Urinary bladder (tissue), 4 donors: ENCODE results near the gene ZSWIM3. TPM values are rescaled to one million over a fixed set of nuclear protein-coding genes. Genes with fewer than 3 reads are reported as not detected.

ENCODE experiments used
- DNase-seq: peaks from one replicate; pipeline ENCODE4 v3.0.0-alpha.2; 2015; ENCODE audit errors: extremely low spot score
- H3K27ac ChIP-seq: one replicate; pipeline ENCODE4 v1.5.1; 2013; ENCODE audit warnings: low read depth, mild to moderate bottlenecking, moderate library complexity
- H3K36me3 ChIP-seq: one replicate; pipeline ENCODE4 v1.6.1; 2013; ENCODE audit warnings: mild to moderate bottlenecking, moderate library complexity; ENCODE audit not compliant: insufficient read depth
- H3K4me1 ChIP-seq: one replicate; pipeline ENCODE4 v1.6.1; 2013; ENCODE audit warnings: mild to moderate bottlenecking, moderate library complexity; ENCODE audit not compliant: insufficient read depth
- H3K4me3 ChIP-seq: one replicate; pipeline ENCODE4 v1.5.1; 2013; ENCODE audit warnings: low read depth, low read length
- WGBS: extraction: QIAGEN DNeasy Blood & Tissue Kit; methylation state at CpG from one replicate; pipeline ENCODE4 v1.1.7; 2013; 5-methylcytosine and 5-hydroxymethylcytosine counted together
- polyA plus RNA-seq: library from polyadenylated mRNA; stranded (reverse); fragments of 200-250 nt; gene quantifications from one replicate; pipeline ENCODE4 v1.2.3, GENCODE V29; 2013
- total RNA-seq: library from RNA; depleted of rRNA; stranded (reverse); fragments of >200 nt; gene quantifications from one replicate; pipeline ENCODE4 v1.2.3, GENCODE V29; 2014
- donor health status: healthy with polysubstance abuse.
- donor health status: healthy.

ZSWIM3 gene
- total and polyA plus RNA-seq, 2 donors, result 2.7 to 5.6 TPM

- peak; percentile 99 for DNase-seq
- WGBS, result under 1% methylated on average over 23 of the region's 23 CpGs
- peak within 1 kb of the TSS; percentile 40 for H3K27ac ChIP-seq
- no peaks in the 10 kb centered on the region for H3K4me1 ChIP-seq
- no peaks in the 10 kb centered on the region for H3K36me3 ChIP-seq
- peak within 1 kb of the TSS; percentile 45 for H3K4me3 ChIP-seq
Measured at GRCh38 chr20:45880988-45881788, 23.8 kb downstream of the ZSWIM3 start, which contains the start of gene ZSWIM1. ZSWIM1 (plus strand) TSS chr20:45881227; CDS start chr20:45882593, 1,366 bp downstream.

DNA sequence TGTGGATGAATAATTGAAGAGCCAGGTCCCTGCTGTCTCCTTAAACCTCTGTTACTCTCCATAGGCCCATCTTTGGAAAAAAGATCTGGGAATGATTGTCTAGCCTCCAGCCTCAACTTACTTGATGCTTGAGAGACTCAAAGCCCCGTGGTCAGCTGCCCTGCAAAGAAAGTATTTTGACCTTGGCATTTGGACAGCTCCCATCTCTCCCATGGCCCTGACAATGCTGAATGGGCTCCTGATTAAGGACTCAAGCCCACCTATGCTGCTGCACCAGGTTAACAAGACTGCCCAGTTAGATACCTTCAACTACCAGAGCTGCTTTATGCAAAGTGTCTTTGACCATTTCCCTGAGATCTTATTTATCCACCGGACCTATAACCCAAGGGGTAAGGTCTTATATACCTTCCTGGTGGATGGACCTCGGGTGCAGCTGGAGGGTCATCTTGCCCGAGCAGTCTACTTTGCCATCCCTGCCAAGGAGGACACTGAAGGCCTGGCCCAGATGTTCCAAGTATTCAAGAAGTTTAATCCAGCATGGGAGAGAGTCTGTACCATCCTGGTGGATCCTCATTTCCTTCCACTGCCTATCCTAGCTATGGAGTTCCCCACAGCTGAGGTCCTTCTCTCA, 25.2 kb downstream of the ZSWIM3 start:
- H3K36me3 ChIP-seq, result no peaks in the 10 kb centered on the region
- H3K4me3 ChIP-seq, result no peak overlapping the region
- DNase-seq, result no peak
- no peak overlapping the region for H3K27ac ChIP-seq
- H3K4me1 ChIP-seq, result no peaks in the 10 kb centered on the region
- WGBS, result 87% methylated on average over 4 of the region's 4 CpGs

GRCh38 chr20:45883100-45883469, 25.7 kb downstream of the ZSWIM3 start:
- 89% methylated on average over 9 of the region's 9 CpGs for WGBS
- Histone ChIP-seq H3K4me1 (no peaks in the 10 kb centered on the region), H3K27ac (no peak overlapping the region), H3K36me3 (no peaks in the 10 kb centered on the region), H3K4me3 (no peak overlapping the region)
- DNase-seq, result no peak

DNA sequence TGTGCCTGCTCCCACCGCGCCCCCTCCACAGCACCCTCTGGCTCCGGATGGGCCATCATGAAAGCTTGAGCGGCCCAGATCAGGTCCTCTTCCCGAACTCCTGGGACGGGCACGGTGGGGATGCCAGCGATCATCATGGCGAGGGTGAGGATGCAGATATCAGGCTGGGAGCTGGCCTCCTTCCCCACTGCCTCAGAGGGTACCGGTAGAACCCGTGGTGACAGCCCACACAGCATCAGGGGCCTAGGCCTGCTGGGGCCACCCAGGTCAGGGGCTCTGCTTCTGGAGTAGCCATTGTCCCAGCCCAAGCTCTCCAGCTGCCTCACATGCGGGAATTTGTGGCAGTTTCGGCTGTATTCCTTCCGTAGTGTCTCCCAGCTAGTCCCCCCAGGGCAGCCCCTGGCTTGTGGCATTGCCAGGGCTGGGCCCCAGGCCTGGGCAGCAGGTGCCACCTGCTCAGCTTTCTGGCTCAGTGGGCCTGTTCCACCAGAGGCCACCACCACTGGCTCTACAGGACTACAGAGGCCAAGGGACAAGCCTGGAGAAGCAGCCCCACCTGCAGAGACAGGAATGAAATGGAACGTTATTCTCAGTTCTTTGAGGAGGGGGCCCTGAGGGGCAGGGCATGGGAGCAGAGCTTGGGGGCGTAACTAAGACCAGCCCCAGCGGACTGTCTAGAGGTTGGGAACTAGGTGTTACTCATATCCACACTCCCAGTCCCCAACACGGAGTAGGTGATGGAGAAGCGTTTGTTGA, 29.4 kb downstream of the ZSWIM3 start:
- 88% methylated on average over 19 of the region's 19 CpGs for WGBS
- H3K36me3 ChIP-seq, result no peaks in the 10 kb centered on the region
- H3K4me3 ChIP-seq, result no peak overlapping the region
- no peak for DNase-seq
- no peak overlapping the region for H3K27ac ChIP-seq
- no peaks in the 10 kb centered on the region for H3K4me1 ChIP-seq

DNA sequence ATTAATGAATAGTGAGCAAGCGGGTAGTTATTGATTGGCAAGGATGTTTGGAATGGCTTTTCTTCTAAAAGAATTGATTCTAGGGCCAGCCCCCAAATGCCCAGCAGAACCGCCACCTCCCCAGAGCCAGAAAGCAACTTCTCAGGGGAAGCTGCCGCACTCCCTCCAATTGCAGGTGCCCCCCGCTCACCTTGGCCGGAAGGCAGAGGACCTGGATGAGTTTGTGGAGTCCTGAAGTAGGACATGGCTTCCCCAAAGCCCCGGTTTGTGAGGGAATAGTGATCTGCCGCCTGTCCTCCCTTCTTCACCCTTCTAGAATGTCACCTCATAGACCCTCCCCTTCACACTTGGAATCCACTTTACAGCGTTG, 29.9 kb downstream of the ZSWIM3 start, which contains the start of gene SPATA25:
SPATA25 (minus strand) TSS at position 277 of the 370 bp plus-strand sequence; CDS start at position 245, 32 bp downstream.
- 93% methylated on average over 8 of the region's 8 CpGs for WGBS
- Histone ChIP-seq H3K4me3 (no peak within 1 kb of the TSS), H3K36me3 (no peaks in the 10 kb centered on the region), H3K4me1 (no peaks in the 10 kb centered on the region), H3K27ac (no peak within 1 kb of the TSS)
- no peak for DNase-seq

DNA sequence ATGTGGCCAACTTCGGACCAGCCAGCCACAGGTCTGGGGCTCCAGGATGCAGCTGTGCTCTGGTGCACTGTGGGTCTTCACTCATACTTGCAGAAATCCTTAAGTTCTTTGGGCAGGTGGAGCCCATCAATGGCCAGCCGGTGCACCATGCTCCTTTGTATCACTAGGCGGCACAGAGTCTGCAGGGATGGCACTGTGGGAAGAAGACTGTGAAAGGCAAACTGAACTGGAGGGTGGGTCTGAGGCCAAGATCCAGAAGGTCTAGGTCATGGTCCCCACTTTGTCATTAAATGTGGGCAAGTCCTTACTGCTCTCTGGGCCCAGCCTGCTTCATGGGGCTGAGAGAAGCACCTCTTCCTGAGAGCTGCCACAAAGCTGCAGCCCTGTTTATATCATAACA, 31.3 kb downstream of the ZSWIM3 start:
- Histone ChIP-seq H3K36me3 (no peaks in the 10 kb centered on the region), H3K4me3 (no peak overlapping the region), H3K27ac (no peak overlapping the region), H3K4me1 (no peaks in the 10 kb centered on the region)
- no peak for DNase-seq
- 94% methylated on average over 3 of the region's 3 CpGs for WGBS

DNA sequence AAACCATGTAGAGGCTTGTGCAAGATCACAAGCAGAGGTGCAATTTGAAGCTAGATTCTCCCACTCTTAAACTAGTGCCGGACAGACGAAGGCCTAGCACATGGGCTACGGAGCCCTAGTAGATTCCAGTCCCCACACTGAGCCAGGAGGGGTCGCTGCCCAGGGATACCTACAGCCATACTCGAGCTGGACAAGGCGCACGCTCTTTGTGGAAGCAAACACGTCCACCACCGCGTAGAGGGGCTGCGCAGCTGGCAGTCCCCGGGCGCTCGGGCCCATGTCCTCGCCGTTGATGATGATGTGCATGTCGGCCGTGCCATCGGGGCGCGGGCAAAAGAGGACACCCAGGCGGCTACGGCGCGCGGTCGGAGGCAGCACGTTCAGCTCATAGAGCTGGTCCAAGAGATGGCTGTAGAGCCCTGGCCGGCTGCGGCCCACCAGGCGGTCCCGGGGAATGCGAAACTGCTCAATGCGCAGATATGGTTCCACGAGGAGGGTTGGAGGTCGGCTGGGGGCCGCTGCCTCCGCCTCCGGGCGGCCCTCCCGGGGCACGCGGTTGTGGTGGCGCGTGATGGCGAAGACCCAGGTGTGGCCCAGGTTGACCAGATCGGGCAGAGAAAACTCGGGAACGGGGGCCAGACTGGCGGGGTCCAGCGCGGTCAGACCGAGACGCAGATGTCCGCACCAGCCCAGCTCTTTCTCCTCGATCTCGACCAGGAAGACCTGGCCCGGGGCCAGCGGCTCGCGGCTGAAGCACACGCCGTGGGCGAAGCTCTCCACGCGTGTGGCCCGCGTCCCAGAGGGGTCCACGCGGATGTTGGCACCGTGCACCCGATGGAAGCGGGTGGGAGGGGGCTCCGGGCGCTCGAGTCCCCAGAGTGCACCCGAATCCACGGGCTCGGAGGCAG, 32.9 kb downstream of the ZSWIM3 start:
- no peaks in the 10 kb centered on the region for H3K4me1 ChIP-seq
- under 1% methylated on average over 79 of the region's 79 CpGs for WGBS
- H3K4me3 ChIP-seq, result peak overlapping the region; percentile 60

GRCh38 chr20:45890985-45891983, 33.9 kb downstream of the ZSWIM3 start, which contains the start of the genes CTSA and NEURL2:
CTSA (plus strand) TSS chr20:45891335; CDS start chr20:45891569, 234 bp downstream.
NEURL2 (minus strand) TSS chr20:45891208; CDS start chr20:45890991, 217 bp downstream.
- H3K27ac ChIP-seq, result peak within 1 kb of the TSS; percentile 71
- WGBS, result under 1% methylated on average over 78 of the region's 78 CpGs
- DNase-seq, result peak; percentile 39
- peaks cover 1% of the 10 kb centered on the region for H3K36me3 ChIP-seq
- H3K4me3 ChIP-seq, result peak within 1 kb of the TSS; percentile 60
- H3K4me1 ChIP-seq, result no peaks in the 10 kb centered on the region

More for the DNA sequence above, 32.9 kb downstream of the ZSWIM3 start:
- Histone ChIP-seq H3K27ac (peak overlapping the region; percentile 71), H3K36me3 (peaks cover 1% of the 10 kb centered on the region)
- peak; percentile 61 for DNase-seq

GRCh38 chr20:45892049-45892825, 34.8 kb downstream of the ZSWIM3 start:
- DNase-seq, result no peak
- WGBS, result 82% methylated on average over 9 of the region's 9 CpGs
- Histone ChIP-seq H3K4me3 (peak overlapping the region; percentile 60), H3K36me3 (peaks cover 1% of the 10 kb centered on the region), H3K4me1 (no peaks in the 10 kb centered on the region), H3K27ac (no peak overlapping the region)

- H3K27ac ChIP-seq, result no peak overlapping the region
- H3K4me3 ChIP-seq, result no peak overlapping the region
- no peaks in the 10 kb centered on the region for H3K4me1 ChIP-seq
- peaks cover 1% of the 10 kb centered on the region for H3K36me3 ChIP-seq
- WGBS, result 73% methylated on average over 4 of the region's 4 CpGs
- no peak for DNase-seq
Measured at GRCh38 chr20:45892828-45893500, 35.5 kb downstream of the ZSWIM3 start.

DNA sequence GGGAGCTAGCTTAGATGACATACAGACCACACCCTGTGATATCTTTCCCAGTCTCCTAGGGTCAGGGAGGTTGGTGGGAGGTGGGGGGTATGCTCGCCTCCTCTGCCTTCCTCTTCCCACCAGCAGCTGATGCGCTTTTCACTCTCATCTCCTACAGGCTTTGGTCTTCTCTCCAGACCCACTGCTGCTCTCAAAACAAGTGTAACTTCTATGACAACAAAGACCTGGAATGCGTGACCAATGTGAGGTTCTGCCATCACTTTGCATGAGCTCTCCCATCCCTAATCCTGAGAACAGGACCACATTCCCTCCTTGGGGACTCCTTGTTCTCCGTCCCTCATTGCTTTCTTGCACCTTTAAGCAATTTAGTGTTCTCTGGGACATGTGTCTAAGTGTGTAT, 36.4 kb downstream of the ZSWIM3 start:
- 93% methylated on average over 4 of the region's 4 CpGs for WGBS
- DNase-seq, result no peak
- Histone ChIP-seq H3K36me3 (peaks cover 4% of the 10 kb centered on the region), H3K4me3 (no peak overlapping the region), H3K4me1 (no peaks in the 10 kb centered on the region), H3K27ac (no peak overlapping the region)
